GM12878 (cell line): ENCODE measurements around the gene TMEM106A.

Experiments
- HDAC2 ChIP-seq: fragments of 200-600 bp; sonication (generic); IDR thresholded peaks from 2 replicates; pipeline ENCODE4 v1.6.1; 2017
- MAX ChIP-seq: IDR thresholded peaks from 2 replicates; pipeline ENCODE4 v1.6.1; 2012; ENCODE audit warnings: low read depth, low read length, improper control_type of control experiment
- POLR2AphosphoS5 ChIP-seq: IDR thresholded peaks from 2 replicates; pipeline ENCODE4 v1.6.1; 2011; ENCODE audit warnings: mild to moderate bottlenecking, low read length, inconsistent platforms
- TF ChIP-seq, protein P1 (sequence below), 3 experiments: IDR thresholded peaks in 2 of 3; conservative IDR thresholded peaks in 1 of 3; 2 replicates each; pipeline ENCODE4 v1.5.1; 2011; ENCODE audit warnings: low read depth in 3 of 3, low read length in 3 of 3, mild to moderate bottlenecking in 3 of 3, control low read depth in 2 of 3, moderate library complexity in 2 of 3, inconsistent platforms in 1 of 3, mixed read lengths in 1 of 3; ENCODE audit not compliant: control insufficient read depth in 2 of 3, insufficient read depth in 1 of 3; ENCODE audit errors: extremely low read depth in 1 of 3

DNA sequence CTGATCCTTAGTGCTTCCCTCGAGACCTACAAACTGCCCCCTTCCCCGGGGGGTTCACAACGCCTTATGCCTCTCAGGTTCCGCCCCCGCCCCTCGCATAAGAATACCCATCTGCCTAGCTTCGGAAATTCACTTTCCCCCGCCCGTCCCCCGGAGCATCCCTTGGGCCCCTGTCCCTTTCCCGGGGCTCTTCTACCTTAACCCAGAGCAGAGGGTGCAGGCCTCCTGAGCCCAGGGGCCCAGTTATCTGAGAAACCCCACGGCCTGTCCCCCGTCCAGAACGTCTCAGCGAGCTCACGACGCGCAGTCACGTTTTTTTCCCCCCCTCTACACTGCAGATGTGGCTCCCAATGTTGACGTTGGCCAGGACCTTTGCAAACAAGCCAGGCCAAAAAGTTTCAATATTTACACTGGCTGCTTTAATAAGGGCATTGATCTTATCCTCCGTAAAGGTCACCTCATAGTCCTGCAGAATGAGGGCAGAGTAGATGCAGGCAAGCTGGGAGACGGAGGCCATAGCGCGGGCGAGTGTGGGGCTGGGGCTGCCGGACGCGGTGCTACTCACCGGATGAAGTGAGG is 42.0 kb upstream of the TMEM106A start:
- TF ChIP-seq, protein P1, sequence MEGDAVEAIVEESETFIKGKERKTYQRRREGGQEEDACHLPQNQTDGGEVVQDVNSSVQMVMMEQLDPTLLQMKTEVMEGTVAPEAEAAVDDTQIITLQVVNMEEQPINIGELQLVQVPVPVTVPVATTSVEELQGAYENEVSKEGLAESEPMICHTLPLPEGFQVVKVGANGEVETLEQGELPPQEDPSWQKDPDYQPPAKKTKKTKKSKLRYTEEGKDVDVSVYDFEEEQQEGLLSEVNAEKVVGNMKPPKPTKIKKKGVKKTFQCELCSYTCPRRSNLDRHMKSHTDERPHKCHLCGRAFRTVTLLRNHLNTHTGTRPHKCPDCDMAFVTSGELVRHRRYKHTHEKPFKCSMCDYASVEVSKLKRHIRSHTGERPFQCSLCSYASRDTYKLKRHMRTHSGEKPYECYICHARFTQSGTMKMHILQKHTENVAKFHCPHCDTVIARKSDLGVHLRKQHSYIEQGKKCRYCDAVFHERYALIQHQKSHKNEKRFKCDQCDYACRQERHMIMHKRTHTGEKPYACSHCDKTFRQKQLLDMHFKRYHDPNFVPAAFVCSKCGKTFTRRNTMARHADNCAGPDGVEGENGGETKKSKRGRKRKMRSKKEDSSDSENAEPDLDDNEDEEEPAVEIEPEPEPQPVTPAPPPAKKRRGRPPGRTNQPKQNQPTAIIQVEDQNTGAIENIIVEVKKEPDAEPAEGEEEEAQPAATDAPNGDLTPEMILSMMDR (IDR thresholded peaks at IDR 0.05 in 2 of 3, conservative IDR thresholded peaks at IDR 0.05 in 1 of 3; ENCODE audit: control insufficient read depth in 2 of 3, extremely low read depth in 1 of 3, insufficient read depth in 1 of 3, low read depth in 3 of 3, low read length in 3 of 3) = no peak
- TF ChIP-seq MAX (no peak), POLR2AphosphoS5 (no peak), HDAC2 (no peak)
